ENCODE results near the gene TM6SF1.

- TF ChIP-seq KDM1A (IDR thresholded peaks at IDR 0.05) (no peak), GABPA (tag; conservative IDR thresholded peaks at IDR 0.05; ENCODE audit: low read depth) (no peak), MAZ (CRISPR knock-in tag; conservative IDR thresholded peaks at IDR 0.05 in 1 of 2, IDR thresholded peaks at IDR 0.05 in 1 of 2) (no peak)
- TF ChIP-seq, protein P1, sequence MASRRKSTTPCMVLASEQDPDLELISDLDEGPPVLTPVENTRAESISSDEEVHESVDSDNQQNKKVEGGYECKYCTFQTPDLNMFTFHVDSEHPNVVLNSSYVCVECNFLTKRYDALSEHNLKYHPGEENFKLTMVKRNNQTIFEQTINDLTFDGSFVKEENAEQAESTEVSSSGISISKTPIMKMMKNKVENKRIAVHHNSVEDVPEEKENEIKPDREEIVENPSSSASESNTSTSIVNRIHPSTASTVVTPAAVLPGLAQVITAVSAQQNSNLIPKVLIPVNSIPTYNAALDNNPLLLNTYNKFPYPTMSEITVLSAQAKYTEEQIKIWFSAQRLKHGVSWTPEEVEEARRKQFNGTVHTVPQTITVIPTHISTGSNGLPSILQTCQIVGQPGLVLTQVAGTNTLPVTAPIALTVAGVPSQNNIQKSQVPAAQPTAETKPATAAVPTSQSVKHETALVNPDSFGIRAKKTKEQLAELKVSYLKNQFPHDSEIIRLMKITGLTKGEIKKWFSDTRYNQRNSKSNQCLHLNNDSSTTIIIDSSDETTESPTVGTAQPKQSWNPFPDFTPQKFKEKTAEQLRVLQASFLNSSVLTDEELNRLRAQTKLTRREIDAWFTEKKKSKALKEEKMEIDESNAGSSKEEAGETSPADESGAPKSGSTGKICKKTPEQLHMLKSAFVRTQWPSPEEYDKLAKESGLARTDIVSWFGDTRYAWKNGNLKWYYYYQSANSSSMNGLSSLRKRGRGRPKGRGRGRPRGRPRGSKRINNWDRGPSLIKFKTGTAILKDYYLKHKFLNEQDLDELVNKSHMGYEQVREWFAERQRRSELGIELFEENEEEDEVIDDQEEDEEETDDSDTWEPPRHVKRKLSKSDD (conservative IDR thresholded peaks at IDR 0.05; ENCODE audit: low read length), result no peak
- TF ChIP-seq, protein P2, sequence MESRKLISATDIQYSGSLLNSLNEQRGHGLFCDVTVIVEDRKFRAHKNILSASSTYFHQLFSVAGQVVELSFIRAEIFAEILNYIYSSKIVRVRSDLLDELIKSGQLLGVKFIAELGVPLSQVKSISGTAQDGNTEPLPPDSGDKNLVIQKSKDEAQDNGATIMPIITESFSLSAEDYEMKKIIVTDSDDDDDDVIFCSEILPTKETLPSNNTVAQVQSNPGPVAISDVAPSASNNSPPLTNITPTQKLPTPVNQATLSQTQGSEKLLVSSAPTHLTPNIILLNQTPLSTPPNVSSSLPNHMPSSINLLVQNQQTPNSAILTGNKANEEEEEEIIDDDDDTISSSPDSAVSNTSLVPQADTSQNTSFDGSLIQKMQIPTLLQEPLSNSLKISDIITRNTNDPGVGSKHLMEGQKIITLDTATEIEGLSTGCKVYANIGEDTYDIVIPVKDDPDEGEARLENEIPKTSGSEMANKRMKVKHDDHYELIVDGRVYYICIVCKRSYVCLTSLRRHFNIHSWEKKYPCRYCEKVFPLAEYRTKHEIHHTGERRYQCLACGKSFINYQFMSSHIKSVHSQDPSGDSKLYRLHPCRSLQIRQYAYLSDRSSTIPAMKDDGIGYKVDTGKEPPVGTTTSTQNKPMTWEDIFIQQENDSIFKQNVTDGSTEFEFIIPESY (CRISPR knock-in tag; IDR thresholded peaks at IDR 0.05), result no peak
Observed at GRCh38 chr15:83114856-83115255, 7.4 kb downstream of the TM6SF1 start.

Data from K562 (cell line).